OCI-LY1 (cell line): ENCODE data around the gene POLE4.

Experiments
- CTCF ChIP-seq: fragments of 200-600 bp; sonication (generic), shearing (Covaris generic); IDR thresholded peaks from 2 replicates; pipeline ENCODE4 v1.5.1; 2017; ENCODE audit warnings: mild to moderate bottlenecking, antibody characterized with exemption, low read length, moderate library complexity, mixed read lengths
- EZH2 ChIP-seq: fragments of 200-600 bp; sonication (generic), shearing (Covaris generic); IDR thresholded peaks from 2 replicates; pipeline ENCODE4 v1.8.0; 2017; ENCODE audit warnings: borderline replicate concordance, mixed run types, mild to moderate bottlenecking, antibody characterized with exemption, low read length, moderate library complexity, mixed read lengths

- TF ChIP-seq CTCF, result no peak
- no peak for TF ChIP-seq EZH2
These were observed 33.1 kb upstream of the POLE4 start for GRCh38 chr2:74925361-74925786.
